ENCODE results near the gene PHLDA1. TPM values are rescaled to one million over a fixed set of nuclear protein-coding genes. Genes with fewer than 3 reads are reported as not detected.

The PHLDA1 gene
- total RNA-seq, 1 experiment from 2014 or later, result 159 TPM

- POLR2A ChIA-PET, result no interaction called here
- no peak overlapping the region for H3K27ac ChIP-seq (ENCODE audit: low read length)
- H3K27me3 ChIP-seq (ENCODE audit: control insufficient read depth, insufficient read depth, low read length), result no peaks in the 10 kb centered on the region
- no peak for DNase-seq (ENCODE audit: low read depth, low spot score)
- CTCF ChIA-PET, result interaction anchor here (0.6 to 0.7 kb wide), 2 partner anchors 12 to 373 kb away, joined by 3 to 7 read pairs; no protein-coding TSS in a partner anchor
- no peak overlapping the region for H3K4me3 ChIP-seq (ENCODE audit: low read depth in 2 of 2, low read length in 2 of 2)
- no TSS peak for BruUV-seq (replicated peaks)
- H3K9me3 ChIP-seq (ENCODE audit: control insufficient read depth, insufficient read depth, low read depth, low read length), result no peaks in the 10 kb centered on the region; the same call in 1 of the 2 replicates
- peaks cover 9% of the 10 kb centered on the region; the same call in 1 of the 2 replicates for H3K4me1 ChIP-seq (ENCODE audit: control insufficient read depth, insufficient read depth, low read length)
- intact Hi-C loops (cut with micrococcal nuclease; ENCODE audit: unreplicated experiment) (no loop called here), in situ Hi-C loops (cut with HindIII; ENCODE audit: low pct_unique_long_range_greater_than_20kb, low sequenced_read_pairs) (no loop called here)
- ATAC-seq, result no peak
- H3K36me3 ChIP-seq (ENCODE audit: control insufficient read depth, insufficient read depth, low read length), result peaks cover 77% of the 10 kb centered on the region
- TF ChIP-seq POLR2AphosphoS5 (IDR thresholded peaks at IDR 0.05; ENCODE audit: low read depth, low read length), result no peak
- TF ChIP-seq SIN3A (IDR thresholded peaks at IDR 0.05; ENCODE audit: borderline replicate concordance, insufficient read depth, low read depth, low read length), result no peak
- TF ChIP-seq, protein P1, sequence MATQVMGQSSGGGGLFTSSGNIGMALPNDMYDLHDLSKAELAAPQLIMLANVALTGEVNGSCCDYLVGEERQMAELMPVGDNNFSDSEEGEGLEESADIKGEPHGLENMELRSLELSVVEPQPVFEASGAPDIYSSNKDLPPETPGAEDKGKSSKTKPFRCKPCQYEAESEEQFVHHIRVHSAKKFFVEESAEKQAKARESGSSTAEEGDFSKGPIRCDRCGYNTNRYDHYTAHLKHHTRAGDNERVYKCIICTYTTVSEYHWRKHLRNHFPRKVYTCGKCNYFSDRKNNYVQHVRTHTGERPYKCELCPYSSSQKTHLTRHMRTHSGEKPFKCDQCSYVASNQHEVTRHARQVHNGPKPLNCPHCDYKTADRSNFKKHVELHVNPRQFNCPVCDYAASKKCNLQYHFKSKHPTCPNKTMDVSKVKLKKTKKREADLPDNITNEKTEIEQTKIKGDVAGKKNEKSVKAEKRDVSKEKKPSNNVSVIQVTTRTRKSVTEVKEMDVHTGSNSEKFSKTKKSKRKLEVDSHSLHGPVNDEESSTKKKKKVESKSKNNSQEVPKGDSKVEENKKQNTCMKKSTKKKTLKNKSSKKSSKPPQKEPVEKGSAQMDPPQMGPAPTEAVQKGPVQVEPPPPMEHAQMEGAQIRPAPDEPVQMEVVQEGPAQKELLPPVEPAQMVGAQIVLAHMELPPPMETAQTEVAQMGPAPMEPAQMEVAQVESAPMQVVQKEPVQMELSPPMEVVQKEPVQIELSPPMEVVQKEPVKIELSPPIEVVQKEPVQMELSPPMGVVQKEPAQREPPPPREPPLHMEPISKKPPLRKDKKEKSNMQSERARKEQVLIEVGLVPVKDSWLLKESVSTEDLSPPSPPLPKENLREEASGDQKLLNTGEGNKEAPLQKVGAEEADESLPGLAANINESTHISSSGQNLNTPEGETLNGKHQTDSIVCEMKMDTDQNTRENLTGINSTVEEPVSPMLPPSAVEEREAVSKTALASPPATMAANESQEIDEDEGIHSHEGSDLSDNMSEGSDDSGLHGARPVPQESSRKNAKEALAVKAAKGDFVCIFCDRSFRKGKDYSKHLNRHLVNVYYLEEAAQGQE (IDR thresholded peaks at IDR 0.05; ENCODE audit: insufficient read depth in 1 of 2, low read depth in 2 of 2, low read length in 1 of 2), result no peak
- no peak for TF ChIP-seq TCF7L2 (IDR thresholded peaks at IDR 0.05; ENCODE audit: low read depth, low read length)
- TF ChIP-seq CTCF (IDR thresholded peaks at IDR 0.05), result no peak
Measured at GRCh38 chr12:76064904-76065303, 33.3 kb upstream of the PHLDA1 start.

GRCh38 chr12:76060111-76060510, 28.5 kb upstream of the PHLDA1 start:
- POLR2A ChIA-PET, result no interaction called here
- H3K27me3 ChIP-seq (ENCODE audit: control insufficient read depth, insufficient read depth, low read length), result no peaks in the 10 kb centered on the region
- CTCF ChIA-PET, result no interaction called here
- intact Hi-C loops (cut with micrococcal nuclease; ENCODE audit: unreplicated experiment) (no loop called here), in situ Hi-C loops (cut with HindIII; ENCODE audit: low pct_unique_long_range_greater_than_20kb, low sequenced_read_pairs) (no loop called here)
- H3K27ac ChIP-seq (ENCODE audit: low read length), result no peak overlapping the region
- H3K4me1 ChIP-seq (ENCODE audit: control insufficient read depth, insufficient read depth, low read length), result 0 out of 2 replicates have a peak, but pooled peaks cover 4% of the 10 kb centered on the region
- peaks cover 60% of the 10 kb centered on the region for H3K36me3 ChIP-seq (ENCODE audit: control insufficient read depth, insufficient read depth, low read length)
- no peak for ATAC-seq
- H3K9me3 ChIP-seq (ENCODE audit: control insufficient read depth, insufficient read depth, low read depth, low read length), result no peaks in the 10 kb centered on the region
- no peak for TF ChIP-seq SIN3A (IDR thresholded peaks at IDR 0.05; ENCODE audit: borderline replicate concordance, insufficient read depth, low read depth, low read length)
- no peak for TF ChIP-seq POLR2AphosphoS5 (IDR thresholded peaks at IDR 0.05; ENCODE audit: low read depth, low read length)
- no peak for TF ChIP-seq CTCF (IDR thresholded peaks at IDR 0.05)
- TF ChIP-seq, protein P1 (IDR thresholded peaks at IDR 0.05; ENCODE audit: insufficient read depth in 1 of 2, low read depth in 2 of 2, low read length in 1 of 2), result no peak
- no peak for TF ChIP-seq TCF7L2 (IDR thresholded peaks at IDR 0.05; ENCODE audit: low read depth, low read length)
- DNase-seq (ENCODE audit: low read depth, low spot score), result no peak
- no peak overlapping the region for H3K4me3 ChIP-seq (ENCODE audit: low read depth in 2 of 2, low read length in 2 of 2)
- BruUV-seq (replicated peaks), result no TSS peak

All from Panc1 (cell line).